Tongue (tissue), 2 donors: ENCODE measurements around the gene CRTAC1. TPM values are rescaled to one million over a fixed set of nuclear protein-coding genes. Genes with fewer than 3 reads are reported as not detected.

ENCODE experiments used
- DNase-seq: peaks from one replicate; pipeline ENCODE4 v3.0.0-alpha.2; 2015
- total RNA-seq: library from RNA; depleted of rRNA; stranded (reverse); fragments of >200 nt; gene quantifications from one replicate; pipeline ENCODE4 v1.2.3, GENCODE V29; 2014

CRTAC1 gene, protein sequence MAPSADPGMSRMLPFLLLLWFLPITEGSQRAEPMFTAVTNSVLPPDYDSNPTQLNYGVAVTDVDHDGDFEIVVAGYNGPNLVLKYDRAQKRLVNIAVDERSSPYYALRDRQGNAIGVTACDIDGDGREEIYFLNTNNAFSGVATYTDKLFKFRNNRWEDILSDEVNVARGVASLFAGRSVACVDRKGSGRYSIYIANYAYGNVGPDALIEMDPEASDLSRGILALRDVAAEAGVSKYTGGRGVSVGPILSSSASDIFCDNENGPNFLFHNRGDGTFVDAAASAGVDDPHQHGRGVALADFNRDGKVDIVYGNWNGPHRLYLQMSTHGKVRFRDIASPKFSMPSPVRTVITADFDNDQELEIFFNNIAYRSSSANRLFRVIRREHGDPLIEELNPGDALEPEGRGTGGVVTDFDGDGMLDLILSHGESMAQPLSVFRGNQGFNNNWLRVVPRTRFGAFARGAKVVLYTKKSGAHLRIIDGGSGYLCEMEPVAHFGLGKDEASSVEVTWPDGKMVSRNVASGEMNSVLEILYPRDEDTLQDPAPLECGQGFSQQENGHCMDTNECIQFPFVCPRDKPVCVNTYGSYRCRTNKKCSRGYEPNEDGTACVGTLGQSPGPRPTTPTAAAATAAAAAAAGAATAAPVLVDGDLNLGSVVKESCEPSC
- total RNA-seq, result 2.6 TPM

DNA sequence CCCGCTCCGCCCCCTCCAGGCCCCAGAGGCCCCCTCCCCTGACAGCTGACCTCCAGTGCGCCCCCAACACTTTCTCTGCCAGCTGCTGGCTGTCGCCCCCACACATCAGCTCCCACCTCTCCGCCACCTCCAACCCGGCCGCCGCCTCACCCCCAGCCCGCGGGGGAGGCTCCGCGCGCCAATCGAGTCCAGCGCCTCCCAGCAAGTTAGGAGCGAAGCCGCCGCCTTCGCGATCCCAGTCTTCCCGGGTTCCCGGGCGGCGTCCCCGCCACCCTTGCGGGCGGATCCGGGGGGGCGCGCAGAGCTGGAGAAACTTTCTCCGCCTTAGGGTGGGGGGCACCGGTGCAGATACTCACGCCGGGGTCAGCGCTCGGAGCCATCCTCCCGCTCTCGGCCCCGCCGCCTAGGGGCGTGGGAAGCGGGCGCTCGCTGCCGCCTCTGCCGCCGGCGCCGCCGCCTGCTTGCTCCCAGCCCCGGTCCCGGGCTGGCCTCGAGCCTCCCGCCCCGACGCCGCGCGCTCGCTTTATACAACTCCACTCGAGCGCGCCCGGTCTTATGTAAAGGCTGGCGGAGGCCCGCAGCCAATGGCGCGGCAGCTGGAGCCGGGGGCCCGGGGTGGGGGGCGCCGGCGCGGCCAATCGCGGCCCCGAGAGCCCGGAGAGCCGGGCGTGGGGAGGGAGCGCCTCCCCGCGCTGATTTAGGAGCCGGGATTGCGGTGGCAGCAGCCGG, at the start of gene CRTAC1:
Gene CRTAC1 (minus strand): TSS at position 529 of the 729 bp plus-strand sequence. CDS start 149 bp downstream, at position 380.
- peak; percentile 86 for DNase-seq

DNA sequence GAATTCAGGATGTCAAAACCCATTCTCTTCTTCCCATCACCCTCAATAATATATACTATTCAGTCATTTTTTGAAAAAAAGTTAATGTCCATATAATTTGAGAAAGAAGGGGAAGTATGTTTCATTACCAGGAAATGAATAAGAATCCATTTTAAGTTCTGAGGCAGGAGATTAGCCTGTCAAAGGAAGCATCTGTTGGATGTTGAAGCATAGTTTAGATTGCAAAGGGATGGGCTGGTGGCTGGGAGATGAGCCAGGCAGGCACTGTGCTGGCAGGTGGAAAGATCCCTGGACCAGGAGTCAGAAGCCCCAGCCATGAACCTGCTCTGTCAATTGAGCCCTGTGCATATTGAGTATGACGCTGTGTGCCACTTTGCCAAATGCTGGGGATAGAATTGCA, 48.4 kb upstream of the CRTAC1 start:
- DNase-seq, result no peak

DNA sequence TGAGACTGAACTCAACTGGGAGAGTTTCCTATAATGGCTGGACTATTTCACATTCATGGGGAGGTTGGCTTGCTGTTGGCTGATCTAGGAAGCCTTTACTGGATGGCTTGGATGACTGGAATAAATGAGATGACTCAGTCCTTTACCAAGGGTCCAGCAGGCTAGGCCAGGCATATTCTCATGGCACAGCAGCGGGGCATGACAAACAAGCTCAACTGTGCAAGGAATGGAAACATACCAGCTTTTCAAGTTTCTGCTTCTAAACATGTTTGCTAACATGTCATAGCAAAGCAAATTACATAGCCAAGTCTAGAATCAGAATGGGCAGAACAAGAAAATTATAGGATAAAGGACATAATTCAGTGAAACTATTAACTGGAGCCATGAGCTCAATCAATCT, 46.8 kb upstream of the CRTAC1 start:
- no peak for DNase-seq

DNA sequence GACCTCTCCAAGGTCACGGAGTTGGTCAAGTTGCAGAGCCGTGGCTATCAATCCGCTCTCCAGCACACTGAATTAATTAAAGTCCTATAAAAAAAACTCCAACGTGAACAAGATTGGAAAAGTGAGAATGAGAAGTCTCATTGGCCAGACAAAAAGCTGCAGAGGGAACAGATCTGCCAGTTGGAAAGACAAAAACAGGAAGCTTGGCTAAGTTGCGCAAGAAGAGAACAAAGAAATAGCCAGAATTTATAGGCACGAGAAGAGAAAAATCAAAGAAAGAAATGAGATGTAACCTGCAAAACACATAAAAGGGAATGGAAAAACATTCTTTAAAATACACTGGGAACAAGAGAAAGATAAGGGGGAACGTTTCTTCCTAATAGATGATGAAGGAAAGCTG, 45.7 kb upstream of the CRTAC1 start:
- DNase-seq, result no peak

DNA sequence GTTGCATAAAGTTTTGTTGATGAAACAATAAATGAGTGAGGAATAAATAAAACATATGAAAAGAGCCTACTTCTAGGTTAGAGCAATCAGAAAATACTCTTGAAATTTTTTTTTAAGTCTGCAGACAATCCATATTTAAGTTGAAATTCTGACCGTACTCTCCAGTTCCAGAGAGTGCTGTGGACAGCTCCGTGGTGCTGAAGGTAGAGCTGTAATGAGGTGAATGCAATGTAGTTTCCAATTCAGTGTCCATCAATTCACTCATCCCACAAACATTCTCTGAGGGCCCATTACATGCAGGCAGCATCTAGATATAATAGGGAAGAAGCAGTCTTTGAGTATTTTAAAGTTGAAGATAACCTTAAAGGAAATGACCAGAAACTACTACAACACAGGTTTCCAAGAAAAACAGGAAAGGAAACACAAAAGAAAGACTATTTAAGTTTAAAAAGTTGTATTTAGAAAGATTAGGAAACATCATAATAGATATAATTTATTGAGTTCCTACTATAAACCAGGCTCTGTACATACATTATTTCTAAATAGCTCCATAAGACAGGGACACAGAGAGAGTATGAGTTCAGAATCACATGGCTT, 44.0 kb upstream of the CRTAC1 start:
- peak; percentile 47 for DNase-seq

DNA sequence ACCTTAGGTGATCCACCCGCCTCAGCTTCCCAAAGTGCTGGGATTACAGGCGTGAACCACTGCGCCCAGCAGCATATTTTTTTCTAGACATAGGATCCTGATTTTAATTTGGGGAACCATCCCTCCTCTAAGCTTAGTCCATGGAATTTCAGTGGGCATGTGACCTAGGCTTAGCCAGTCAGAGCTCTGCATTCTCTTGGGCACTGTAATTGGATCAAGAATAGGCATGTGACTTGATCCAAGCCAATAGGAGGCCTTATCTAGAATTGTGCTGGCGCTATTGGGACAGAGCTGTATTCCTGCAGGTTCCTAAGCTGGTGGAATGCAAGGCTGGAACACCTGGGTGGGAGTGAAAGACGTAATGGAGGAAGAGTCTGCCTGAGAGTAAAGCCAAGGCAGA, 36.7 kb upstream of the CRTAC1 start:
- DNase-seq, result no peak

DNA sequence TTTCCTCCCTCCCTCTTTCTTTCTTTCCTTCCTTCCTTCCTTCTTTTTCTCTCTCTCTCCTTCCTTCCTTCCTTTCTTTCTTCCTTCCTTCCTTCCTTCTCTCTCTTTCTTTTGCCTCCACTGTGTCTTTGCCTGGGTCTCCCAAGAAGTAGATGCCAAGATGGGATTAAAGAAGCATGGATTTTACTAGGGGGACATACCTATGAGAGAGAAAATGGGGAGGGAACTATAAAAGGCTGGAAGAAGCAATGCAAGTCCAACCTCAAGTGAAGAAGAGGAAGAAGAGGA, 33.3 kb upstream of the CRTAC1 start:
- no peak for DNase-seq

DNA sequence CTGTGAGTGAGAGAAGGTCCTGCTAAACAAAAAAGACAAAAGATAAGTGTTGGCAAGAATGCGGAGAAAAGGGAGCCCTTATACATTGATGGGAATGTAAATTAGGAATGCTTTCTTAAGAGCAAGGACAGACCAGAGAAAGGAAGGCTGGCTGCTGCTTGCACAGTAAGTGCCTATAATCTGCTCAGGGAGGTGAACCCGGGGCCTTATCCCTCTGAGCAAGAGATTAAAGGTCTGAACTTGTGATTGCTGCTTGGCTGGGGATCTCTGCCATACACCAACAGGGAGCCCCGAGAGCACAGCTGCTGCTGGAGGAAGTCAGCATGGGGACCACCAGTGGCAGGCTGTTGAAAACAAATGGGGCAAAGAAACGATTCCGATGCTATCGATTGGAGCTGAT, 32.0 kb upstream of the CRTAC1 start:
- no peak for DNase-seq

DNA sequence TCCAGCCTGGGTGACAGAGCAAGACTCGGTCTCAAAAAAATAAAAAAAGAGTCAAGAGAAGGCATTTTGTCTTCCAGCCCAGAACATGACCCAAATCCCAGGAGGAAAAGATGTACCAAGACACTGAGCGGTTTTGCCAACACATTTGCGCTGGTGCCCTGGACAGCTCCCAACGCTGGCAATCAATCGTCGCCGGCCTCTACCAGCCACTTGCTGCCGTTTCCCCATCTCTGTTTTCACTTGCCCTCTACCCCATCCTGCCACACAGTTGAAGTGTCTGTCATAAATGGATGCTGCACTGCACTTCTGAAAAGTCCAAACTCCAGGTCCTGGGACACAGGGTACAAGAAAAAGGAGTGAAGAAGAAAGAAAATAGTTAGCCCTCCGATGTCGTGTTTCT, 29.7 kb upstream of the CRTAC1 start:
- DNase-seq, result no peak

DNA sequence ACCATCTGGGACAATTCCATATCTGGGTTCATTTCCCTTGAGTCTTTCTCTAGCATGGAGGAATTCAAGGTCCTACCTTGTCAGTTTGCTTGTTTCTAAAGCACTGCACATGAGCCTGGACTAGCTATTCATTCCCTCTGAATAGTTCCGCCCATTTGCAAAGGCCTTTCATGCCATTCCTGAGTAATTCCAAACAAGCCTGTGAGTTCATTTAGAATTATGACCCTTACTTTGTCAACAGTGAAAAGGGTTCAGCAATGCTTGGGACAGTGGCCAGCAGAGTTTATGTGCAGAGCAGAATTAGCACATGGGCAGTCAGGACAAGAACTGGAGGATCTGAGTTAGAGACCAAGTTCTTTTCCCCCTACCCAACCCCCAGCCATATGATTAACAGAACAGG, 27.9 kb upstream of the CRTAC1 start:
- no peak for DNase-seq

DNA sequence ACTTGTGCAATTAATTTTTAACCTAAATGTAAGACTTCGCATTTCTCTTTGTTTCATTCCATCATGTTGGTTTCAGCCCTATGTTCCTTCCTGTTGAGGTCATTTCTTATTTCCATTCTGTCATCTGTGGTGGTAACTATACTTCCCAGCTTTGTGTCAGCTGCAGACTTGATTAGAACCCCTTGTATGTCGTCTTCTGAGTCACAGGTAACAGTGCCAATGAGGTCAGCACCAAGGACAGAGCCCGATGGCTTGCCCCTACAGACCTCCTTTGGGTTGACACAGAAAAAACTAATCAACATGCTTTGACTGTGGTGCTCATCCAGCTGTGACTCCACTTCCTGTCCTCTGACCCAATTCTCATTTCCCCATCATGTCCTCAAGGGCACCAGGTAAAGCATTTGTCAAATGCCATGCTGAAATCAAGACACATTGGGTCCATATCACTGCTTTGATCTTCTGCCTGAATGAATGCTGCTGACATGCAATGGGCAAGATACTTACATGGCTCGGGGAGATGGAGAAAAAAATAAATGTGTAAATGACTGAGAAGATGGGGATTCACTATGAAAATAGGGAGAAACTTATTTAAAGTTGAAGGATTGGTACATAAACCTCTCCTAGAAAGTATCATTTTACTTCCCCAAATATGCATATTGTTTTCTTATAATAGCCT, 25.6 kb upstream of the CRTAC1 start:
- peak; percentile 38 for DNase-seq

DNA sequence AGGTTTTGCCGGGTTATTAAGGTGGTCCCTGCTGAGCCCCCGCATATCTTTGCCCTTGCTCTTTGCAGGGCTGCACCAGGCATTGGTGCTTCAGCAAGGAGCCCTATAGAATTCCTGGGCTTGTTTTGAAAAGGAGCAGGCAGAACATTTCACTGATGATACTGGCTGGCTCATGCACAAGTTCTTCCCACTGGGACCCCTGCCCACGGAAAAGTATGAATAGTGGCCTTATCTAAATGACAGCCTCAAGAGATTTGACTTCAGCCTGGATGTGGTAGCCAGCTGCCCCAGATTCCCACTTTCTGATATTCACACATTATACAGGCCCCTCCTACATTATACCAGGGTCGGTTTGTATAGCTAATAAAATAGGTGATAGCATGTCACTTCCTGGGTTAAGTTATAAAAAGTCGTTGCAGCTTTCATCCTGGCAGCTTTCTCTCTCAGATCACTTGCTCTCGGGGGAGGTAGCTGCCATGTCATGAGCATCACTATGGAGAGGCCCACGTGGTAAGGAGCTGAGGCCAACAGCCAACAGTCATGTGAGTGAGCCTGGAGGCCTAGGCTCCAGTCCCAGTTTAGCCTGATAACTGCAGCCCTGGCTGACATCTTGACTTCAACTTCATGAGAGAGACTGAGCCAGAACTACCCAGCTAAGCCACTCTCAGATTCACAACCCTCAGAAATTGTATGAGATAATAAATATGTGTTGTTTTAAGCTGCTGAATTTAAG, 16.8 kb upstream of the CRTAC1 start:
- no peak for DNase-seq

DNA sequence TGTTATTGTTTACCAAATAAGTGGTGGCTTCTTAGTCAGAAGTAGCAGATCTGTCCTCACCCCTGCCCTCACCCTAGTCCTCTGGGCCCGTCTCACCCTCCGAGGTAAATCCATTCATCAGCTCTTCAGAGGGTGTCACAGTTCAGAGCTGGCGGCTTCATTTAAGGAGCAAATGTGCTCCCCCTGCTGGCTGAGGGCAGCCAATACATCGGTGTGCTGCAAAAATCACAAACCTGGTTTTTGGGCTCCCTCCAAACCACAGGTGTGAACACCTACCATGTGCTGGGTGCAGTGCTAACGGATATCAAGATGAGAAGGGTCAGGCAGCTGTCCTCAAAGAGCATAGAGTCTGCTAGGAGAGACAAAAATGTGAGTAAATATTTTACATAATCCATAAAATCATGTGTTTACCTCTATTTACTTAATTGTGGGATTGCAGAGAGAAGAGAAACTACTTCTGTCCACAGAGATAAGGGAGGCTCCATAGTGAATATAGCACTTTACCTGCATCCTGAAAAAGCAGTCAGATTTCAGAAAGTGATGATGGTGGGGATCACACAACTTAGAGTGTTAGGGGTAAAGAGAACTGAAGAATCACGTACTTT, 15.5 kb upstream of the CRTAC1 start:
- DNase-seq, result peak; percentile 65

DNA sequence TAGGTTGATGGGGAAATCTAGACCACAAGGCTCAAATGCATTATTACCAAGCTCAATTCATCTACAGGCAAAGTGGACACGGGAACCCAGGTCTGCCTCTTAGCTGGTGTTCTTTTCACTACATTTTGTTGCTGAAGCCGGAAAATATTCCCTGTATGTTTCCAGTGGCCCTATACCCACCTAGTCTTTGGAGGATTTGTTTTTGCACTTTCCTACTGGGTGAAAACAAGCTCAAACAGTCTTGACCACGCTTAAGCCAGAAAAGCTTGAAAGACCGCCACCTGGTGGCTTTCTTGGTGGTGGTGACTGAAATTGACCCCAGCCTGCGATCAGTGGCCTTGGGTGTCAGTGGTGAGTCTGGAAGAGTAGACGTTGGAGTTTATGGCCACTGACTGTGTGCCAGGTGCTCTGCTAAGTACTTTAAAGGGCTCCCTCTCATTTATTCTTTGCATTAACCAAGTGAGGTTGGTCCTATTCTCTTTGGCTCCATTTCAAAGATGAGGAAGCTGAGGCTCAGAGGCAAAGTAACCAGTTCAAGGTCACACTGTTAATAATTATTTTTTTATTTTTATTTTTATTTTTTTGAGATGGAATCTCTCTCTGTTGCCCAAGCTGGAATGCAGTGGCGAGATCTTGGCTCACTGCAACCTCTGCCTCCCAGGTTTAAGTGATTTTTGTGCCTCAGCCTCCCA, 11.1 kb upstream of the CRTAC1 start:
- peak; percentile 58 for DNase-seq

DNA sequence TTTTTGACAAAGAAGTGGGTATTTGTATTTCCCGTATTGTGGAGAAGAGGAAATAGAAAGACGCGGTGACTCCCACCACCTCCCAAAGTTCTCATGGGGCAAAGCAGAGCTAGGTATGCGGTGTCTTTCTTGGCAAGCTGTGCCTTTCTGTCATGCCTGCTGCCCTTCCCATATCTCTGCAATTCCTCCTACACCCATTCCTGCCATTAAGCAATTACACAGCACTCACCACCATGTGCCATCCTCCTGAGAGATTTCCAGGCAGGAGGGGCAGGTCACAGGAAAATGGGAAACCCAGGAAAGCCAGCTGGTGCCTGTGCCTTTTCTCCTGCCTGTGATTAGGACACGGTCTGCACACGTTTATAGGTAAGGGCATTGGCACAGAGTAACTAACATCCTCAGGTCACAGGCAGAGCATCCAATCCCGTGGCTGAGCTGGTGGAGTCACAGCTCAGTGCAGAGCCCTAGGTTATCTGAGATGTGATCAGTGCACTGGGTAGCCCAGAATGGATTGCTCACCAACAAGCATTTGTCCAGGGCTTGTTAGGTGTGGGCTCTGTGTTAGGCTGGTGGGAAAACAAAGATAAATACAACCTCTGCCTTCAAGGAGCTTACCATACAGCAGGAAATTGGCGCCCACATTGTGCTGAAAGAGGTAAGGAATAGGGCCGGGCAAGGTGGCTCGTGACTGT, 9.4 kb upstream of the CRTAC1 start:
- no peak for DNase-seq

DNA sequence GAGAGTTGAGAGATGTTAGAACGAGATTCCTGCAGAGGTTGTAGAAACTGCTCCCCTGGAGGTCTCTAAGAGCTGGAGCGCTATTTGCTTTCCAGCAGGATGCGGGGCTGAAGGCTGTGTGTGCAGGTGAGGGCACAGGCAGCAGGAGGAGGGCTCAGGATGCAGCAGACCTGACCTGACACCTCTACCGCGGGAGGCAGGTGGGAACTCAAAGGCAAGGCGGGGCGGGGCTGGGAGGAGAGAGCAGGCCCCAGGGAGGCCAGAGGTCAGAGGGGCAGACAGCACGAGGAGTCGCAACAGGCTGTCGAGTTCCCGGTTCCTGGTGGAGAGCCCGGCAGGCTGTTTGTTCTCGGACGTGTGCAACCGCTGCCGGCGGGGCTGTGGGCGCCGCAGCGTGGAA, 7.9 kb upstream of the CRTAC1 start:
- no peak for DNase-seq

DNA sequence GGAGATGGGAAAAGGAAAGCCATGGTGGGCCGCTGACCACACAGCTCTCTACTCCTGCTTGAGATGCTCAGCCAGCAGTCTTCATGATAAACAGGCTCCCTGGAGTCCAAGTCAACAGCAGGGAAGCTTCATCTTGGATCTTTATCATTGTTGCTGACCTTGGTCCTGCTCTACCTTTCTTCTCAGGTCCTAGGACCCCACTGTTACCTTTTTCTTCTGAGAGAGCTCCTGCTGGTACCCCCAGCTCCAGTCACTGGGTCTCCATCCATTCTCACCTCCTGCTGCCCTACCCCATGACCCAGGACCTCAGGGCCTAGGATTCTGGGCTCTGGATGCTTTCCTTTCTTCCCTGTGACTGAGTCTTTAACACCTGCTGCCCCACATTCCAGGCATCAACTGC, 5.2 kb upstream of the CRTAC1 start:
- DNase-seq, result no peak

DNA sequence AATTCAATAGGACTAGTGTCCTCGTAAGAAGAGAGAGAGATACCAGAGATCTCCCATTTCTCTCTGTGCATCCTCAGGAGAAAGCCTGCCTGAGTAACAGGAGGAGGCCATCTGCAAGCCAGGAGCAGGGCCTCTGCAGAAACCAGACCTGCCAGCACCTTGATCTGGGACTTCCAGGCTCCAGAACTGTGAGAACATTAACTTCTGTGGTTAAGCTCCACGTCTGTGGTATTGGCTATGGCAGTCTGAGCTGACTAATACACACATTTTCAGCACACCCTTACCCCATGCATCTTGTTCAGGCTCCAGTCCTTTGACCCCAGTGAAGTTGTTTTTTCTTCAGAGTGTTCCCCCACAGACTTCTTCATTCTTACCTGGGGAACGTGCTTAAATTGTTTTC, 3.1 kb upstream of the CRTAC1 start:
- no peak for DNase-seq

DNA sequence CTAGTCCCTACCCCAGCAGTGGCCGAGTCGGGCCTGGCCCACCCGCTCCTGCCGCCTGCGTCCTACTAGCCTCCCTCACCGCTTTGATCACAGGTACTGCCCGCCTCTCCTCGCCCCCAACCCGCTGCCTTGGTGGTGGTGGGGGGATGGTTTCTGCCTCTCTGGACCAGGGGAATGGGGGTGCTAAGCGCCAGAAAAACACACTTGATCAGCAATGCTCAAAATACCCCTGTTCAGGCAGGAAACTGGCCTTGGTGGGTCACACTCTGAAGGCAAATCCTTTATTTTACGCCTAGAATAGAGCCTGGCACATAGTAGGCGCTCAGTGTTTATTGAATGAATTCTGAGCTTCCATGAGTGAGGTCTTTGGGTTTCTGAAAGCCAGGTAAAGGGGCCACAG, 1.0 kb upstream of the CRTAC1 start:
- DNase-seq, result no peak

DNA sequence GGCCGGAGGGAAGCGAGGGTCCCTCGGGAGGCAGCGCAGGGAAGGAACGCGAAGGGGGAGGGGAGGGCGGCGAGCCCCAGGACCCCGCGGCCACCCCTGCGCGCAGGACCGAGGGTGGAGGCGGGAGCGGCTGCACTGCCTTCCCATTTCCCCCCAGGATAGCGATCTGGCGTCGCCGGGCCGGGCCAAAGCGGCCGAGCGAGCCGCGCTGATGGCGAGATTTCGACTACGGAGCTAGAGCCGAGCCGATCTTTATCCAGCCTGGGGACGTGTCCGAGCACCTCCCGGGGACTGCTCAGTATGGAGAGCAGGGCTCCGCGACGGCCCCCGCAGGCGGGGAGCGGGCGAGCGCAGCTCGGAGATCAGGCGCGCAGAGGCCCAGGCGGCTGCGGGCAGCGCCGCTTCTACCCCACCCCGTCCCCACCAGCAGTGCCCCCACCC, 590 bp upstream of the CRTAC1 start:
- peak; percentile 9 for DNase-seq
